ENCODE measurements around the gene LRFN2. TPM values are rescaled to one million over a fixed set of nuclear protein-coding genes. Genes with fewer than 3 reads are reported as not detected.

LRFN2 gene
- total RNA-seq, 2 experiments from 2014 or later, result not detected

GRCh38 chr6:40344566-40345167 is 242.5 kb downstream of the LRFN2 start:
- no peaks in the 10 kb centered on the region for H3K9me3 Mint-ChIP-seq
- H3K27ac Mint-ChIP-seq, result no peak overlapping the region
- no peak for ATAC-seq (ENCODE audit: low read depth)
- DNase-seq, result no peak
- POLR2A ChIA-PET, result no interaction called here
- no peak overlapping the region for H3K4me3 Mint-ChIP-seq
- no peaks in the 10 kb centered on the region for H3K4me1 Mint-ChIP-seq
- peaks cover 14% of the 10 kb centered on the region for H3K27me3 Mint-ChIP-seq
- H3K36me3 Mint-ChIP-seq, result no peaks in the 10 kb centered on the region

GRCh38 chr6:40343877-40344565 is 243.1 kb downstream of the LRFN2 start:
- Mint-ChIP-seq H3K27me3 (peaks cover 20% of the 10 kb centered on the region), H3K9me3 (no peaks in the 10 kb centered on the region), H3K27ac (no peak overlapping the region), H3K4me1 (no peaks in the 10 kb centered on the region), H3K36me3 (no peaks in the 10 kb centered on the region), H3K4me3 (no peak overlapping the region)
- DNase-seq, result no peak
- POLR2A ChIA-PET, result no interaction called here
- no peak for ATAC-seq (ENCODE audit: low read depth)

GRCh38 chr6:40343318-40343876 is 243.8 kb downstream of the LRFN2 start:
- DNase-seq (no peak), ATAC-seq (ENCODE audit: low read depth) (no peak)
- no peaks in the 10 kb centered on the region for H3K4me1 Mint-ChIP-seq
- POLR2A ChIA-PET, result no interaction called here
- peaks cover 21% of the 10 kb centered on the region for H3K27me3 Mint-ChIP-seq
- no peaks in the 10 kb centered on the region for H3K36me3 Mint-ChIP-seq
- H3K27ac Mint-ChIP-seq, result no peak overlapping the region
- H3K9me3 Mint-ChIP-seq, result no peaks in the 10 kb centered on the region
- H3K4me3 Mint-ChIP-seq, result no peak overlapping the region

GRCh38 chr6:40342723-40343122 is 244.4 kb downstream of the LRFN2 start:
- no peaks in the 10 kb centered on the region for H3K36me3 Mint-ChIP-seq
- no peaks in the 10 kb centered on the region for H3K4me1 Mint-ChIP-seq
- POLR2A ChIA-PET, result no interaction called here
- H3K4me3 Mint-ChIP-seq, result no peak overlapping the region
- no peaks in the 10 kb centered on the region for H3K9me3 Mint-ChIP-seq
- ATAC-seq (ENCODE audit: low read depth) (no peak), DNase-seq (no peak)
- H3K27me3 Mint-ChIP-seq, result peaks cover 26% of the 10 kb centered on the region
- H3K27ac Mint-ChIP-seq, result no peak overlapping the region

GRCh38 chr6:40341726-40342125 is 245.4 kb downstream of the LRFN2 start:
- no peak overlapping the region for H3K4me3 Mint-ChIP-seq
- no peak for ATAC-seq (ENCODE audit: low read depth)
- no peak overlapping the region for H3K27ac Mint-ChIP-seq
- no peaks in the 10 kb centered on the region for H3K36me3 Mint-ChIP-seq
- peaks cover 29% of the 10 kb centered on the region for H3K27me3 Mint-ChIP-seq
- no peak for DNase-seq
- POLR2A ChIA-PET, result no interaction called here
- no peaks in the 10 kb centered on the region for H3K9me3 Mint-ChIP-seq
- H3K4me1 Mint-ChIP-seq, result no peaks in the 10 kb centered on the region
